Endothelial cell of umbilical vein (primary cell): ENCODE results near the gene THTPA.

Experiments
- CTCF ChIP-seq, 2 donors: IDR thresholded peaks; 1 replicate in 1 of 2; 2 replicates in 1 of 2; pipeline ENCODE4 v1.5.1; 2011; ENCODE audit warnings: low read length in 2 of 2, mild to moderate bottlenecking in 2 of 2, moderate library complexity in 2 of 2, control low read depth in 1 of 2, inconsistent platforms in 1 of 2, low read depth in 1 of 2; ENCODE audit not compliant: insufficient read depth in 1 of 2; ENCODE audit errors: extremely low read depth in 1 of 2
- FOS ChIP-seq: IDR thresholded peaks from 2 replicates; pipeline ENCODE4 v1.6.1; 2011; ENCODE audit warnings: mild to moderate bottlenecking, low read length, moderate library complexity, borderline replicate concordance; ENCODE audit not compliant: insufficient read depth
- MYC ChIP-seq: IDR thresholded peaks from one replicate; pipeline ENCODE4 v1.6.1; 2011; ENCODE audit warnings: mild to moderate bottlenecking, low read depth, low read length
- POLR2A ChIP-seq: IDR thresholded peaks from 2 replicates; pipeline ENCODE4 v1.6.1; 2012; ENCODE audit warnings: low read depth, mild to moderate bottlenecking, control low read depth, low read length

DNA sequence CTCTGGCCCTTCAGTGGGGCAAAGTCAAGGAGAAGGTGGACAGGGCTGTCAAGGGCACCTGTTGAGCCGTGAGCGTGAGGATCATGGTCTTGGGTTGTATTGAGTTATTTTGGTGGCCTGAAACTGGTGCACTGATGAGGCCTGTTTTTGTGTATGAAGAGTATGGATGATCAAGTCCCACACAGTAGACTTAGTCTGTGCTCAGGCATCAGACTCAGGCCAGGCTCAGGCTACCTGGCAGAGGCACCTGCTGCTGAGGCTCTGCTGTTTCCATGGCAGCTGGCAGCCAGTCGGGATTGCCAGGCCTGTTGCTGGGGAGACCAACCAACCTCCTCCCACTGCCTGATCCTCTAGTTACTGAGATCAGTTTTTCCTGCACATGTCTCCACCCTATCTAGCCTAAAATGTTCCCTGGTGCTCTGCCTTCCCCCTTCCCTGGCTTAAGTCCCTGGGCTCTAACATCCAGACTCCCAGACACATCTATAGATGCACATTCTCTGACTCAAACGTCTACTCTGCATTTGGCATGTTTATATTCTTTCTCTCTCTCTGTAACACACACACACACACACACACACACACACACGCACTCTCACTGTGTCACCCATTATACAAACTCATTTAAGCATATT lies 17.4 kb downstream of the THTPA start:
- TF ChIP-seq MYC (no peak), CTCF (IDR thresholded peaks at IDR 0.05; ENCODE audit: extremely low read depth in 1 of 2, insufficient read depth in 1 of 2, low read depth in 1 of 2, low read length in 2 of 2) (no peak), POLR2A (no peak), FOS (no peak)
